ENCODE data around the gene ELP4. TPM values are rescaled to one million over a fixed set of nuclear protein-coding genes. Genes with fewer than 3 reads are reported as not detected.

ELP4 gene
- total RNA-seq, 4 donors from 2014 or later, result 8.8 to 23.6 (median 13.5) TPM

DNA sequence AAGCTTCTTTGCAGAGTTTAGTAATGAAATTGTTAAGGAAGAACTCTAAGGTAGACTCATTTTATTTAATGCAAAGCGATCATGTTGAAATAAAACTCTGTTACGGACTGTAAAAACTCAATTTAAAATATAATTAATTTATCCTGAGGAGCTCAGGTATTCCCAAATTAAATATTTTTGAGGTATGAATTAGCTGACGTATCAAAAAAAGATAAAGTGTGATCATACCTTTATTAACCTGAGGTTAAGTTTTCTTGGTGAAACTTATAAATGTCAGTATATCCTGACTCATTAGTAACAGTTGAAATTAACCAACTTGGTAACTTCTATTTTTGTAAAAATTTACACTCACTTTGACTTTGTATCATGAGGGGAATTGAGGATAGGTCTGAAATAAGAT lies 171.2 kb downstream of the ELP4 start:
- H3K4me1 ChIP-seq, result no peaks in the 10 kb centered on the region
- no peaks in the 10 kb centered on the region for H3K9me3 ChIP-seq
- no peak overlapping the region for H3K27ac ChIP-seq
- ATAC-seq, result no peak
- no peaks in the 10 kb centered on the region for H3K36me3 ChIP-seq
- in situ Hi-C loops (cut with MboI; ENCODE audit: low sequenced_read_pairs in 4 of 4), result no loop called here
- no peak overlapping the region for H3K4me3 ChIP-seq
- no peak for DNase-seq
- H3K27me3 ChIP-seq, result no peaks in the 10 kb centered on the region
- intact Hi-C loops (cut with DNase I; ENCODE audit: low total_unique reads), result no loop called here
- TF ChIP-seq, protein P1, sequence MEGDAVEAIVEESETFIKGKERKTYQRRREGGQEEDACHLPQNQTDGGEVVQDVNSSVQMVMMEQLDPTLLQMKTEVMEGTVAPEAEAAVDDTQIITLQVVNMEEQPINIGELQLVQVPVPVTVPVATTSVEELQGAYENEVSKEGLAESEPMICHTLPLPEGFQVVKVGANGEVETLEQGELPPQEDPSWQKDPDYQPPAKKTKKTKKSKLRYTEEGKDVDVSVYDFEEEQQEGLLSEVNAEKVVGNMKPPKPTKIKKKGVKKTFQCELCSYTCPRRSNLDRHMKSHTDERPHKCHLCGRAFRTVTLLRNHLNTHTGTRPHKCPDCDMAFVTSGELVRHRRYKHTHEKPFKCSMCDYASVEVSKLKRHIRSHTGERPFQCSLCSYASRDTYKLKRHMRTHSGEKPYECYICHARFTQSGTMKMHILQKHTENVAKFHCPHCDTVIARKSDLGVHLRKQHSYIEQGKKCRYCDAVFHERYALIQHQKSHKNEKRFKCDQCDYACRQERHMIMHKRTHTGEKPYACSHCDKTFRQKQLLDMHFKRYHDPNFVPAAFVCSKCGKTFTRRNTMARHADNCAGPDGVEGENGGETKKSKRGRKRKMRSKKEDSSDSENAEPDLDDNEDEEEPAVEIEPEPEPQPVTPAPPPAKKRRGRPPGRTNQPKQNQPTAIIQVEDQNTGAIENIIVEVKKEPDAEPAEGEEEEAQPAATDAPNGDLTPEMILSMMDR (IDR thresholded peaks at IDR 0.05 in 4 of 5, conservative IDR thresholded peaks at IDR 0.05 in 1 of 5), result no peak
- TF ChIP-seq POLR2A (IDR thresholded peaks at IDR 0.05), result no peak

DNA sequence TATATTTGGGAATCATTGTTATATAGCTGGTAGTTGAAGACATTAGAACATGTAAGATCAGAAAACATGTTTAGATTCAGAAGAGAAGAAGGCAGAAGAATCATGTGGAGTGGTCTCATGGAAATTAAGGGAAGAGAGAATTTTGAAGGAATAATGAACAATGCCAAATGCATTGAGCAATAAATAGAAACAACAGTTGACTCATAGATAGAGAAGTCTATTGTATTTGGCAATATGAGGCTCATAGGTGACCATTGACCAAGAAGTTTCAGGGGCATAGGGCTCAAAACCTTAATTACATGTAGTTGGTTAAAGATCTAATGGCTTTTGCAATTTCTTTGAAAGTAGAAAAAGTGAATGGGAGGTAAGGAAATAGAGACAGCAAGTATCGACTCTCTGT lies 177.7 kb downstream of the ELP4 start:
- TF ChIP-seq POLR2A (IDR thresholded peaks at IDR 0.05), result no peak
- TF ChIP-seq, protein P1 (IDR thresholded peaks at IDR 0.05 in 4 of 5, conservative IDR thresholded peaks at IDR 0.05 in 1 of 5), result no peak
- H3K36me3 ChIP-seq, result no peaks in the 10 kb centered on the region
- ATAC-seq (no peak), DNase-seq (no peak)
- no peak overlapping the region for H3K27ac ChIP-seq
- H3K27me3 ChIP-seq, result no peaks in the 10 kb centered on the region
- in situ Hi-C loops (cut with MboI; ENCODE audit: low sequenced_read_pairs in 4 of 4), result no loop called here
- intact Hi-C loops (cut with DNase I; ENCODE audit: low total_unique reads), result no loop called here
- no peak overlapping the region for H3K4me3 ChIP-seq
- no peaks in the 10 kb centered on the region for H3K4me1 ChIP-seq
- no peaks in the 10 kb centered on the region for H3K9me3 ChIP-seq

DNA sequence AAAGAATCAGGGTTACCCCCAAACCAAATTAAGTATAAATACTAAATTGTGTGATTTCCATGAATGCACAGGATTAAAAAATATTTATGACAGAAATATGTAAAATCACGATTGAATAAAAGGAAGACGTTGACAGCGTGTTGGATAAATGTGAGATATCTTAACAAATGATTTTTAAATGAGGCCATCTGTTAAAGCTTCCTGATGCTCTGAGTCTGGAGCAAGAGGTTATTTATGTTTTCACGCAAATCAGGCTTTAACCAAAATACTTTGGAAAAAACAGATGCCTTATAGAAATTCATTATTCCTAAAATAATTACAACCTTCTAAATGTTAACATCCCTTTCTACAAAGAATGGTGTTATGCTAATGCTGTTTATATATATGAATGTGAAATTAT lies 178.3 kb downstream of the ELP4 start:
- ATAC-seq (no peak), DNase-seq (no peak)
- in situ Hi-C loops (cut with MboI; ENCODE audit: low sequenced_read_pairs in 4 of 4) (no loop called here), intact Hi-C loops (cut with DNase I; ENCODE audit: low total_unique reads) (no loop called here)
- Histone ChIP-seq H3K4me1 (no peaks in the 10 kb centered on the region), H3K9me3 (no peaks in the 10 kb centered on the region), H3K36me3 (no peaks in the 10 kb centered on the region), H3K4me3 (no peak overlapping the region), H3K27ac (no peak overlapping the region), H3K27me3 (no peaks in the 10 kb centered on the region)
- TF ChIP-seq, protein P1 (IDR thresholded peaks at IDR 0.05 in 4 of 5, conservative IDR thresholded peaks at IDR 0.05 in 1 of 5), result no peak
- no peak for TF ChIP-seq POLR2A (IDR thresholded peaks at IDR 0.05)

DNA sequence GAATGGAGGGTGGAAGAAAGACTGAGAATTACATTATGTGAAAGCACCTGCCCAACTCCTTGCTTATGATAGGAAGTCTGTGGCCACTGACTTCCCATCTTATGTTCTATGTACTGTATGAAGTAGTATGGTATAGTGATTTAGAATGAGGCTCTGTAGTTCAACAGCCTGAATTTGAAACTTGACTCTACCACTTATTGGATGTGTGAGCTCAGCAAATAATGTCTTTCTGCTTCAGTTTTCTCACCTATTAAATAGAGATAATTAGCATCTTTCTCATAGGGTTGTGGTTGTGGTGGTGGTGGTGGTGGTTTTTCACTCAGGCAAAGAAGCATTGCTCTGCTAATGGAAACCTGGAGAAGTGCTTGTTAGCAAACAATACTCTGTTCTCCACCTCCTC lies 180.0 kb downstream of the ELP4 start:
- no peaks in the 10 kb centered on the region for H3K27me3 ChIP-seq
- intact Hi-C loops (cut with DNase I; ENCODE audit: low total_unique reads) (no loop called here), in situ Hi-C loops (cut with MboI; ENCODE audit: low sequenced_read_pairs in 4 of 4) (no loop called here)
- TF ChIP-seq POLR2A (IDR thresholded peaks at IDR 0.05), result no peak
- TF ChIP-seq, protein P1 (IDR thresholded peaks at IDR 0.05 in 4 of 5, conservative IDR thresholded peaks at IDR 0.05 in 1 of 5), result no peak
- H3K4me3 ChIP-seq, result no peak overlapping the region
- H3K4me1 ChIP-seq, result no peaks in the 10 kb centered on the region
- no peak overlapping the region for H3K27ac ChIP-seq
- no peak for ATAC-seq
- H3K9me3 ChIP-seq, result no peaks in the 10 kb centered on the region
- no peaks in the 10 kb centered on the region for H3K36me3 ChIP-seq
- no peak for DNase-seq

DNA sequence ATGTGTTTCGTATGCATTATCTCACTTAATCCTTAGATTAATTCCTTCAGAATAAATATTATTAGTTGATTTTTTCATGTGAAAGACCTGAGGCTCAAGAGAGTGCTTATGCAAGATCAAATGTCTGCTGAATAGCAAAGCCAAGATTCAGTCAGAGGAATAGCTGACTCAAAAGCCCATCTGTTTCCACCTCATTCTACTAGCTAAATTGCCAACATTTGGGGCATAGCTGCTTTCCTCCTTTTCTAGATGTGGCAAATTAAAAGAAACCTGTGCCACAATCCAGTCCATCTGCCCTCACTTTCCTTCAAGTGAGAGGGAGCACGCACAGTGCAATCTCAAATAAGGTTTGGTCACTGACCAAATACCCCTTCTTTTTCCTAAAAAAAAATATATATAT lies 180.5 kb downstream of the ELP4 start:
- no peaks in the 10 kb centered on the region for H3K9me3 ChIP-seq
- in situ Hi-C loops (cut with MboI; ENCODE audit: low sequenced_read_pairs in 4 of 4) (no loop called here), intact Hi-C loops (cut with DNase I; ENCODE audit: low total_unique reads) (no loop called here)
- no peak overlapping the region for H3K4me3 ChIP-seq
- H3K27ac ChIP-seq, result no peak overlapping the region
- H3K4me1 ChIP-seq, result no peaks in the 10 kb centered on the region
- no peak for ATAC-seq
- no peaks in the 10 kb centered on the region for H3K36me3 ChIP-seq
- TF ChIP-seq, protein P1 (IDR thresholded peaks at IDR 0.05 in 4 of 5, conservative IDR thresholded peaks at IDR 0.05 in 1 of 5), result no peak
- no peak for TF ChIP-seq POLR2A (IDR thresholded peaks at IDR 0.05)
- DNase-seq, result no peak
- no peaks in the 10 kb centered on the region for H3K27me3 ChIP-seq
